Neuron (in vitro differentiated cells): ENCODE data around the gene TRAPPC4.
"Not testable (repeated sequence)": the region's sequence is repeated elsewhere in the genome, so short reads cannot be mapped to it uniquely, and the experiment has no call there.

Experiments
- H2AFZ ChIP-seq: one replicate; pipeline ENCODE4 v1.6.1; 2013; ENCODE audit warnings: low read depth, mild to moderate bottlenecking, inconsistent platforms, low read length, moderate library complexity
- H3K27me3 ChIP-seq: one replicate; pipeline ENCODE4 v1.6.1; 2013; ENCODE audit warnings: low read length; ENCODE audit not compliant: insufficient read depth
- H3K36me3 ChIP-seq: one replicate; pipeline ENCODE4 v1.6.1; 2013; ENCODE audit warnings: low read length; ENCODE audit not compliant: insufficient read depth
- H3K4me1 ChIP-seq: one replicate; pipeline ENCODE4 v1.6.1; 2013; ENCODE audit warnings: low read length; ENCODE audit not compliant: insufficient read depth
- H3K4me3 ChIP-seq: 2 replicates; pipeline ENCODE4 v1.5.1; 2013; ENCODE audit warnings: mild to moderate bottlenecking, low read length, moderate library complexity
- H3K9me3 ChIP-seq: one replicate; pipeline ENCODE4 v1.6.1; 2013; ENCODE audit warnings: low read length

The TRAPPC4 gene

GRCh38 chr11:119051440-119052162 lies 33.0 kb downstream of the TRAPPC4 start:
- H3K36me3 ChIP-seq: peaks cover 81% of the 10 kb centered on the region
- H3K27me3 ChIP-seq: no peaks in the 10 kb centered on the region
- H3K9me3 ChIP-seq: no peaks in the 10 kb centered on the region
- H3K4me1 ChIP-seq: peaks cover 7% of the 10 kb centered on the region
- no peak overlapping the region for H3K4me3 ChIP-seq
- no peak overlapping the region for H2AFZ ChIP-seq

GRCh38 chr11:119052163-119052814 lies 33.7 kb downstream of the TRAPPC4 start:
- Histone ChIP-seq H2AFZ (no peak overlapping the region), H3K27me3 (no peaks in the 10 kb centered on the region), H3K9me3 (no peaks in the 10 kb centered on the region), H3K4me3 (no peak overlapping the region), H3K36me3 (peaks cover 75% of the 10 kb centered on the region), H3K4me1 (peaks cover 7% of the 10 kb centered on the region)

- Histone ChIP-seq H2AFZ (no peak overlapping the region), H3K4me1 (peaks cover 14% of the 10 kb centered on the region), H3K9me3 (no peaks in the 10 kb centered on the region), H3K4me3 (no peak overlapping the region), H3K27me3 (no peaks in the 10 kb centered on the region), H3K36me3 (peaks cover 53% of the 10 kb centered on the region)
Measured at GRCh38 chr11:119054418-119054817, 35.9 kb downstream of the TRAPPC4 start.

GRCh38 chr11:119055901-119056300 lies 37.3 kb downstream of the TRAPPC4 start:
- Histone ChIP-seq H3K27me3 (no peaks in the 10 kb centered on the region), H3K4me3 (peak overlapping the region; percentile 72), H2AFZ (no peak overlapping the region)

GRCh38 chr11:119056421-119056999 lies 37.9 kb downstream of the TRAPPC4 start:
- H3K27me3 ChIP-seq: no peaks in the 10 kb centered on the region

More at GRCh38 chr11:119055901-119056300, 37.3 kb downstream of the TRAPPC4 start:
- Histone ChIP-seq H3K4me1 (peaks cover 14% of the 10 kb centered on the region), H3K36me3 (peaks cover 43% of the 10 kb centered on the region), H3K9me3 (no peaks in the 10 kb centered on the region)

GRCh38 chr11:119057000-119057769 lies 38.6 kb downstream of the TRAPPC4 start, which contains the start of gene HYOU1:
Gene HYOU1 (minus strand): TSS chr11:119057205. CDS start chr11:119056160, 1,045 bp downstream.
- Histone ChIP-seq H2AFZ (peak within 1 kb of the TSS; percentile 78), H3K9me3 (no peaks in the 10 kb centered on the region), H3K4me3 (peak within 1 kb of the TSS; percentile 72), H3K27me3 (no peaks in the 10 kb centered on the region), H3K4me1 (peaks cover 14% of the 10 kb centered on the region), H3K36me3 (peaks cover 31% of the 10 kb centered on the region)

More at GRCh38 chr11:119056421-119056999, 37.9 kb downstream of the TRAPPC4 start:
- H2AFZ ChIP-seq: peak overlapping the region; percentile 78
- peaks cover 38% of the 10 kb centered on the region for H3K36me3 ChIP-seq
- H3K4me3 ChIP-seq: peak overlapping the region; percentile 72
- no peaks in the 10 kb centered on the region for H3K9me3 ChIP-seq
- H3K4me1 ChIP-seq: peaks cover 14% of the 10 kb centered on the region

GRCh38 chr11:119059128-119059527 lies 40.6 kb downstream of the TRAPPC4 start:
- peaks cover 12% of the 10 kb centered on the region for H3K36me3 ChIP-seq
- not testable (repeated sequence) for H3K27me3 ChIP-seq, H2AFZ ChIP-seq

GRCh38 chr11:119061256-119061655 lies 42.7 kb downstream of the TRAPPC4 start:
- H3K9me3 ChIP-seq: no peaks in the 10 kb centered on the region
- no peaks in the 10 kb centered on the region for H3K36me3 ChIP-seq

More at GRCh38 chr11:119059128-119059527, 40.6 kb downstream of the TRAPPC4 start:
- not testable (repeated sequence) for H3K9me3 ChIP-seq, H3K4me3 ChIP-seq
- peaks cover 14% of the 10 kb centered on the region for H3K4me1 ChIP-seq

GRCh38 chr11:119062779-119063178 lies 44.2 kb downstream of the TRAPPC4 start:
- Histone ChIP-seq H2AFZ (no peak overlapping the region), H3K27me3 (no peaks in the 10 kb centered on the region), H3K4me3 (no peak overlapping the region), H3K36me3 (no peaks in the 10 kb centered on the region), H3K9me3 (no peaks in the 10 kb centered on the region), H3K4me1 (peaks cover 4% of the 10 kb centered on the region)

More at GRCh38 chr11:119061256-119061655, 42.7 kb downstream of the TRAPPC4 start:
- Histone ChIP-seq H3K4me3 (no peak overlapping the region), H3K4me1 (peaks cover 7% of the 10 kb centered on the region), H2AFZ (no peak overlapping the region), H3K27me3 (no peaks in the 10 kb centered on the region)

- Histone ChIP-seq H2AFZ (no peak overlapping the region), H3K4me3 (no peak overlapping the region), H3K4me1 (no peaks in the 10 kb centered on the region), H3K9me3 (no peaks in the 10 kb centered on the region), H3K27me3 (no peaks in the 10 kb centered on the region), H3K36me3 (peaks cover 5% of the 10 kb centered on the region)
Measured at GRCh38 chr11:119065369-119065768, 46.8 kb downstream of the TRAPPC4 start.

- Histone ChIP-seq H3K9me3 (no peaks in the 10 kb centered on the region), H3K4me3 (peak within 1 kb of the TSS; percentile 76), H3K36me3 (peaks cover 18% of the 10 kb centered on the region), H3K27me3 (no peaks in the 10 kb centered on the region), H3K4me1 (no peaks in the 10 kb centered on the region), H2AFZ (peak within 1 kb of the TSS; percentile 84)
Measured at GRCh38 chr11:119067371-119068222, 49.0 kb downstream of the TRAPPC4 start, which contains the start of gene VPS11. Gene VPS11 (plus strand): TSS chr11:119067818. CDS start chr11:119067824, 6 bp downstream.
